ENCODE measurements around the gene TREH. TPM values are rescaled to one million over a fixed set of nuclear protein-coding genes. Genes with fewer than 3 reads are reported as not detected.
A peak's percentile ranks its signal among the peaks of the same experiment; 100 is the strongest.

TREH gene
- total RNA-seq, 1 donor from 2014 or later: not detected

DNA sequence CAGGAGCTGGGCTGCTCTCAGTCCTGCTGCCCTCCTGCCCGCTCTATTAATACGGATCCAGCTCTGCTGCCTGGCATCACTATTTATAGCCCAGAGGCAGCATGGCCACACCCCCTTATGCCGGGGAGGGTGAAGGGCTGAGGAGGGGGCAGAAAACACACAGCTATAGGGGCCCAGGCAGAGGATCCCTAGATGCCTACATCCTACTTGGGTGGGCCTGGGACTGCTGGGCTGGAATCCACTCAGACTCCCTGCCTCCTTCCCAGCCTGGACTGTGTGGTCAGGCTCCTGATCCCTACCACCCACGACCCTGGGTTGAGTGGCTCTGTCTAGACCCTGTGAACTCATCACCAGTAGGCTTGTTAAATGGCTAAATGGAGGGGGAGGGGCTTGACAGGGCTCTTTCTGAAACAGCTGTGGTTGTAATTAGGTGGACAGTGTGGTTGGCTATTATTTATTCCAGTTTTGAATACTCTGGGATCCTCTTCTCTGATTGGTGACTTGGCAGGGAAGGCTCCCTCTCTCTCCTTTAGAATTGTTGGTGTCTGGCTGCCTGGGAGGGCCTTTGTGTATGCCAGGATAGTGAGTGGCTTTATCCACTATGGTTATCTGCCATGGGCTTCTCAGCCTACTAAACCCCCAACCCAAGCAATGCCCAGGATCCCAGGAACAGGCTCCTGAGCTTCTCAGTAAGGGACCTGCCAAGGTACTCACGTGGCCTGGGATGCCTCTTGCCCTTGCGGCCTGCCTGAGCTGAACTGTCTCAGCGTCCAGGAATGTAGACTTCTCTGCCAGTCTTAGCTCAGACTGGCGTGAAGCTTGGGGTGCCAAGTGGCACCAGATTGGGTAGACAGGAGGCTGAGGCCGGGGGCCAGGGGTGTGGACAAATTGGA is 56.8 kb downstream of the TREH start:
- peaks cover 56% of the 10 kb centered on the region for H3K4me1 Mint-ChIP-seq (ENCODE audit: low read depth, unreplicated experiment)
- Histone ChIP-seq H2AFZ (ENCODE audit: low read depth, low read length) (no peak overlapping the region), H3K9ac (ENCODE audit: low read length) (peak overlapping the region; percentile 93), H3K27me3 (ENCODE audit: insufficient read depth, low read length) (no peaks in the 10 kb centered on the region), H3K9me3 (ENCODE audit: insufficient read depth, low read depth, low read length) (no peaks in the 10 kb centered on the region), H3K4me1 (ENCODE audit: insufficient read depth, low read length) (peaks cover 57% of the 10 kb centered on the region), H3K79me2 (ENCODE audit: insufficient read depth, low read length) (peaks cover 67% of the 10 kb centered on the region), H3K36me3 (ENCODE audit: insufficient read depth, low read length) (peaks cover 26% of the 10 kb centered on the region), H3K4me2 (ENCODE audit: low read length) (peak overlapping the region; percentile 95), H3K4me3 (ENCODE audit: insufficient read depth, low read depth, low read length) (peak overlapping the region; percentile 83), H3K27ac (ENCODE audit: low read depth, low read length) (peak overlapping the region; percentile 99), H4K20me1 (ENCODE audit: insufficient read depth, low read length) (peaks cover 53% of the 10 kb centered on the region)
- H3K9me3 Mint-ChIP-seq (ENCODE audit: unreplicated experiment): peaks cover 5% of the 10 kb centered on the region
- peaks cover 9% of the 10 kb centered on the region for H3K36me3 Mint-ChIP-seq (ENCODE audit: low read depth, unreplicated experiment)
- peak overlapping the region; percentile 96 for H3K4me3 Mint-ChIP-seq (ENCODE audit: unreplicated experiment)
- peak overlapping the region; percentile 97 for H3K27ac Mint-ChIP-seq (ENCODE audit: unreplicated experiment)
- no peaks in the 10 kb centered on the region for H3K27me3 Mint-ChIP-seq (ENCODE audit: low read depth, unreplicated experiment)
- TF ChIP-seq CTCF (IDR thresholded peaks at IDR 0.05; ENCODE audit: insufficient read depth, low read depth, low read length) (no peak), EZH2 (IDR thresholded peaks at IDR 0.05; ENCODE audit: insufficient read depth, low read length) (no peak)
- peak; percentile 85 for DNase-seq (ENCODE audit: low read depth)
- no peak for FAIRE-seq

DNA sequence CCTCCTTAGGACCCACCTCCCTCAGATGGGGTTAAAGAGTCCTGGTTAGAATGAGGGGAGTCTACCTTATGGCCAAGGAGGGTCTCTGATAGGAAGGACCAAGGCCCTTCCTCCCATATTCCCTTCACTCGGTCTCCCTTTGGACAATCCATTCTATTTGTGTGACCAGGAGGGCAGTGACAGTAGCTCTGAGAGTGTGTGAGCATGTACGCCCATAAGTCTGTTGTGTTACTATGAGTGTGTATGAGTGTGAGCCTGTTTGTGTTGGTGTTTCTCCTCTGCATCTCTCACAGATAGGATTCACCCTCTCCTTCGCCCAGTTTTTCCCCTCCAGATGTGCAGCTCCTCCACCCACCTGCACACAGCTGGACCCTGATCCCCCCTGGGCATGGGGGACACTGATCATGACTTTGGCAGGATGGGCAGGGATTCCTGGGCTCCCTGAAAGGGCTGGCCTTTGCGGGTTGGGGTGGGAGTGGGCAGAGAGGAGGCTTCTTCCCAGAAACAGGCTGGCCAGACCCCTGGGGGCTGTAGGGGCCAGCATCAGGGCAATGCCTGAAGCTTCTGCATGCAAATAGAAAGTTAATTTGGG is 57.6 kb downstream of the TREH start:
- FAIRE-seq (no peak), DNase-seq (ENCODE audit: low read depth) (no peak)
- peak overlapping the region; percentile 93 for H3K9ac ChIP-seq (ENCODE audit: low read length)
- H3K9me3 ChIP-seq (ENCODE audit: insufficient read depth, low read depth, low read length): no peaks in the 10 kb centered on the region
- peaks cover 9% of the 10 kb centered on the region for H3K36me3 Mint-ChIP-seq (ENCODE audit: low read depth, unreplicated experiment)
- H3K4me2 ChIP-seq (ENCODE audit: low read length): peak overlapping the region; percentile 95
- peaks cover 65% of the 10 kb centered on the region for H3K4me1 ChIP-seq (ENCODE audit: insufficient read depth, low read length)
- peaks cover 62% of the 10 kb centered on the region for H3K4me1 Mint-ChIP-seq (ENCODE audit: low read depth, unreplicated experiment)
- peak overlapping the region; percentile 96 for H3K4me3 Mint-ChIP-seq (ENCODE audit: unreplicated experiment)
- peak overlapping the region; percentile 99 for H3K27ac ChIP-seq (ENCODE audit: low read depth, low read length)
- peaks cover 18% of the 10 kb centered on the region for H3K36me3 ChIP-seq (ENCODE audit: insufficient read depth, low read length)
- peaks cover 46% of the 10 kb centered on the region for H4K20me1 ChIP-seq (ENCODE audit: insufficient read depth, low read length)
- peaks cover 5% of the 10 kb centered on the region for H3K9me3 Mint-ChIP-seq (ENCODE audit: unreplicated experiment)
- TF ChIP-seq CTCF (IDR thresholded peaks at IDR 0.05; ENCODE audit: insufficient read depth, low read depth, low read length) (no peak), EZH2 (IDR thresholded peaks at IDR 0.05; ENCODE audit: insufficient read depth, low read length) (no peak)
- no peaks in the 10 kb centered on the region for H3K27me3 Mint-ChIP-seq (ENCODE audit: low read depth, unreplicated experiment)
- H3K79me2 ChIP-seq (ENCODE audit: insufficient read depth, low read length): peaks cover 59% of the 10 kb centered on the region
- H3K4me3 ChIP-seq (ENCODE audit: insufficient read depth, low read depth, low read length): peak overlapping the region; percentile 83
- peak overlapping the region; percentile 97 for H3K27ac Mint-ChIP-seq (ENCODE audit: unreplicated experiment)
- H2AFZ ChIP-seq (ENCODE audit: low read depth, low read length): no peak overlapping the region
- no peaks in the 10 kb centered on the region for H3K27me3 ChIP-seq (ENCODE audit: insufficient read depth, low read length)
